T-helper 1 cell treated with Interleukin-12 subunit alpha and Interleukin-12 subunit beta and Interleukin-4 antibody, amounts not matched to agents 30 ng/mL and 1 ng/mL, for 36 hours (primary cell): Measurements from ENCODE around the gene NTN4. TPM values are rescaled to one million over a fixed set of nuclear protein-coding genes. Genes with fewer than 3 reads are reported as not detected.
"Not testable (repeated sequence)": the region's sequence is repeated elsewhere in the genome, so short reads cannot be mapped to it uniquely, and the experiment has no call there.

Experiments
- intact Hi-C: fragments of 100-400 bp; cut with micrococcal nuclease; formaldehyde crosslinking; loops from one replicate; pipeline ENCODE4 v1.15.1; 2024
- total RNA-seq: library from RNA; stranded (reverse); gene quantifications from 2 replicates; pipeline ENCODE4 v1.2.3, GENCODE V29; 2022

The NTN4 gene
- total RNA-seq, 1 donor from 2014 or later, result not detected

- intact Hi-C loops, result no loop called here
Observed at GRCh38 chr12:95712269-95712668, 78.3 kb downstream of the NTN4 start.

- intact Hi-C loops, result no loop called here
Observed at GRCh38 chr12:95710386-95710785, 80.2 kb downstream of the NTN4 start.

- intact Hi-C loops, result no loop called here
Observed at GRCh38 chr12:95709152-95709551, 81.4 kb downstream of the NTN4 start.

- intact Hi-C loops, result no loop called here
Observed at GRCh38 chr12:95705143-95705542, 85.4 kb downstream of the NTN4 start.

GRCh38 chr12:95703986-95704385 is 86.6 kb downstream of the NTN4 start:
- intact Hi-C loops, result no loop called here

- intact Hi-C loops, result no loop called here
Observed at GRCh38 chr12:95701722-95702418, 88.7 kb downstream of the NTN4 start.

GRCh38 chr12:95701275-95701674 is 89.3 kb downstream of the NTN4 start:
- intact Hi-C loops, result no loop called here

- intact Hi-C loops, result no loop called here
Observed at GRCh38 chr12:95700316-95700785, 90.2 kb downstream of the NTN4 start.

GRCh38 chr12:95699579-95699978 is 91.0 kb downstream of the NTN4 start:
- intact Hi-C loops, result no loop called here

- intact Hi-C loops, result no loop called here
Observed at GRCh38 chr12:95694136-95694535, 96.4 kb downstream of the NTN4 start.

- intact Hi-C loops, result no loop called here
Observed at GRCh38 chr12:95693689-95694088, 96.9 kb downstream of the NTN4 start.

GRCh38 chr12:95690861-95691635 is 99.5 kb downstream of the NTN4 start:
- intact Hi-C loops, result no loop called here

- intact Hi-C loops, result no loop called here
Observed at GRCh38 chr12:95687937-95688336, 102.6 kb downstream of the NTN4 start.

GRCh38 chr12:95683418-95683817 is 107.1 kb downstream of the NTN4 start:
- intact Hi-C loops, result no loop called here

GRCh38 chr12:95681210-95681765 is 109.3 kb downstream of the NTN4 start:
- intact Hi-C loops, result no loop called here

GRCh38 chr12:95678684-95679083 is 111.9 kb downstream of the NTN4 start:
- intact Hi-C loops, result no loop called here

- intact Hi-C loops, result not testable (repeated sequence)
Observed at GRCh38 chr12:95677782-95678181, 112.8 kb downstream of the NTN4 start.

- intact Hi-C loops, result no loop called here
Observed at GRCh38 chr12:95674631-95675030, 115.9 kb downstream of the NTN4 start.

GRCh38 chr12:95674163-95674562 is 116.4 kb downstream of the NTN4 start:
- intact Hi-C loops, result no loop called here

GRCh38 chr12:95673576-95673975 is 117.0 kb downstream of the NTN4 start:
- intact Hi-C loops, result no loop called here

GRCh38 chr12:95672166-95672565 is 118.4 kb downstream of the NTN4 start:
- intact Hi-C loops, result no loop called here

GRCh38 chr12:95671265-95671664 is 119.3 kb downstream of the NTN4 start:
- intact Hi-C loops, result no loop called here
